ENCODE measurements around the gene KIAA1217. TPM values are rescaled to one million over a fixed set of nuclear protein-coding genes. Genes with fewer than 3 reads are reported as not detected.

Gene KIAA1217
- total and polyA plus RNA-seq, 2 of the 4 experiments (the other 2 are of a cell fraction) = 3.4 to 4.4 TPM

DNA sequence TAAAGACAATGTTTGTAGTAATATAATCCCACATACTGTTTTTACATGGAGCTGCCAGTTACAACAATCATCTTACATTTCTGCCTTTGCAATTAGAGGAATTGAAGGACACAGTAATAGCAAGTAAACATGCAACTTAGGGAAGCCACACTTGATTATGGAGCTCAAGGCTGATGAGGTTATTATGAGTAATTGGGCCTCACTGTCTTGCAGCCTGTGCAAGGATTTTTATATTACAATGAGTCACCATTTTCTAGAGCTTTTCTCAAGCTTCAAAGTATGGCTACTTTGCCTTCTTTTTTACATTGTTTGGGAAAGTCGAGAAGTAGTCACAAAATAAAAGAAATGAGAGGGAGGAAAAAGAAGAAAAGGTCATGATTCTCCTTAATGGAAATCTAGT lies 226.4 kb downstream of the KIAA1217 start:
- BruUV-seq (replicated peaks) = no TSS peak
- Histone ChIP-seq H3K4me1 (ENCODE audit: control insufficient read depth, insufficient read depth, low read length) (peaks cover 5% of the 10 kb centered on the region; the same call in 1 of the 2 replicates), H3K9ac (ENCODE audit: low read depth, low read length) (no peak overlapping the region), H2BK120ac (ENCODE audit: low read depth, low read length) (no peak overlapping the region), H2AK9ac (replicated peaks; ENCODE audit: low read depth, low read length, poor library complexity) (no peak overlapping the region), H3K27me3 (ENCODE audit: control insufficient read depth, insufficient read depth, low read length) (no peaks in the 10 kb centered on the region), H3K14ac (replicated peaks; ENCODE audit: low read depth, low read length) (no peak overlapping the region), H3K79me1 (ENCODE audit: low read depth in 1 of 2, low read length in 2 of 2) (no peaks in the 10 kb centered on the region), H2AK5ac (ENCODE audit: low read depth, low read length) (no peak overlapping the region), H2BK5ac (ENCODE audit: low read depth, low read length, poor library complexity, severe bottlenecking) (peak overlapping the region; percentile 81), H2BK15ac (ENCODE audit: low read depth, low read length) (no peak overlapping the region), H3K27ac (ENCODE audit: insufficient read depth, low read length) (no peak overlapping the region), H3K4me3 (ENCODE audit: insufficient read depth, low read depth, low read length) (no peak overlapping the region), H3K36me3 (ENCODE audit: control insufficient read depth, insufficient read depth, low read length) (no peaks in the 10 kb centered on the region), H3K18ac (ENCODE audit: low read depth, low read length) (no peak overlapping the region), H4K20me1 (ENCODE audit: insufficient read depth, low read length) (no peaks in the 10 kb centered on the region), H4K8ac (ENCODE audit: low read depth in 2 of 2, low read length in 2 of 2) (no peak overlapping the region), H3K9me1 (ENCODE audit: insufficient read depth, low read length) (peaks cover 11% of the 10 kb centered on the region), H3K23ac (ENCODE audit: low read depth, low read length) (no peak overlapping the region), H4K5ac (ENCODE audit: low read depth, low read length) (no peak overlapping the region), H3K56ac (ENCODE audit: extremely low read depth, insufficient read depth, low read length) (no peak overlapping the region), H2AFZ (replicated peaks; ENCODE audit: low read length, poor library complexity) (no peak overlapping the region), H3K4ac (ENCODE audit: low read depth, low read length) (no peak overlapping the region), H3K9me3 (ENCODE audit: control insufficient read depth, insufficient read depth, low read length) (no peaks in the 10 kb centered on the region), H2BK20ac (ENCODE audit: low read depth, low read length) (no peak overlapping the region), H3K4me2 (ENCODE audit: low read depth, low read length) (no peak overlapping the region; the same call in 1 of the 2 replicates), H4K91ac (ENCODE audit: insufficient read depth, low read depth, low read length) (no peak overlapping the region)
- ATAC-seq (ENCODE audit: low read depth) (peak; percentile 75), DNase-seq (peak; percentile 85)
- dilution Hi-C loops (cut with HindIII; ENCODE audit: low sequenced_read_pairs, unreplicated experiment) (no loop called here), intact Hi-C loops (cut with micrococcal nuclease) (no loop called here), in situ Hi-C loops (cut with MboI; ENCODE audit: low sequenced_read_pairs) (no loop called here)
- TF ChIP-seq BHLHE40 (IDR thresholded peaks at IDR 0.05; ENCODE audit: low read depth, low read length) = peak; percentile 46; the same call in 1 of the 2 replicates
- no peak for TF ChIP-seq NFE2L2 (IDR thresholded peaks at IDR 0.05; ENCODE audit: low read depth, low read length)
- no peak for TF ChIP-seq CHD1 (IDR thresholded peaks at IDR 0.05; ENCODE audit: low read depth, low read length)
- TF ChIP-seq MXI1 (IDR thresholded peaks at IDR 0.05; ENCODE audit: borderline replicate concordance, low read depth, low read length) = no peak
- peak; percentile 79 for TF ChIP-seq FOS (IDR thresholded peaks at IDR 0.05; ENCODE audit: low read depth, low read length)
- no peak for TF ChIP-seq RFX5 (IDR thresholded peaks at IDR 0.05; ENCODE audit: low read depth, low read length)
- no peak for TF ChIP-seq RCOR1 (IDR thresholded peaks at IDR 0.05; ENCODE audit: insufficient replicate concordance, low read length)
- no peak for TF ChIP-seq MAFK (IDR thresholded peaks at IDR 0.05; ENCODE audit: low read depth, low read length)
- TF ChIP-seq, protein P1, sequence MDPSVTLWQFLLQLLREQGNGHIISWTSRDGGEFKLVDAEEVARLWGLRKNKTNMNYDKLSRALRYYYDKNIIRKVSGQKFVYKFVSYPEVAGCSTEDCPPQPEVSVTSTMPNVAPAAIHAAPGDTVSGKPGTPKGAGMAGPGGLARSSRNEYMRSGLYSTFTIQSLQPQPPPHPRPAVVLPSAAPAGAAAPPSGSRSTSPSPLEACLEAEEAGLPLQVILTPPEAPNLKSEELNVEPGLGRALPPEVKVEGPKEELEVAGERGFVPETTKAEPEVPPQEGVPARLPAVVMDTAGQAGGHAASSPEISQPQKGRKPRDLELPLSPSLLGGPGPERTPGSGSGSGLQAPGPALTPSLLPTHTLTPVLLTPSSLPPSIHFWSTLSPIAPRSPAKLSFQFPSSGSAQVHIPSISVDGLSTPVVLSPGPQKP (IDR thresholded peaks at IDR 0.05; ENCODE audit: borderline replicate concordance, low read depth, low read length) = no peak
- TF ChIP-seq MAZ (IDR thresholded peaks at IDR 0.05; ENCODE audit: borderline replicate concordance, low read depth, low read length) = no peak
- no peak for TF ChIP-seq RAD21 (IDR thresholded peaks at IDR 0.05; ENCODE audit: low read length)
- TF ChIP-seq SMC3 (IDR thresholded peaks at IDR 0.05; ENCODE audit: low read depth, low read length) = no peak
- TF ChIP-seq POLR2A (IDR thresholded peaks at IDR 0.05; ENCODE audit: low read depth, low read length) = no peak
- peak; percentile 52 for TF ChIP-seq CEBPB (IDR thresholded peaks at IDR 0.05; ENCODE audit: low read depth, low read length)
- TF ChIP-seq, protein P2, sequence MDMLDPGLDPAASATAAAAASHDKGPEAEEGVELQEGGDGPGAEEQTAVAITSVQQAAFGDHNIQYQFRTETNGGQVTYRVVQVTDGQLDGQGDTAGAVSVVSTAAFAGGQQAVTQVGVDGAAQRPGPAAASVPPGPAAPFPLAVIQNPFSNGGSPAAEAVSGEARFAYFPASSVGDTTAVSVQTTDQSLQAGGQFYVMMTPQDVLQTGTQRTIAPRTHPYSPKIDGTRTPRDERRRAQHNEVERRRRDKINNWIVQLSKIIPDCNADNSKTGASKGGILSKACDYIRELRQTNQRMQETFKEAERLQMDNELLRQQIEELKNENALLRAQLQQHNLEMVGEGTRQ (IDR thresholded peaks at IDR 0.05; ENCODE audit: low read depth, low read length) = no peak
- TF ChIP-seq, protein P3, sequence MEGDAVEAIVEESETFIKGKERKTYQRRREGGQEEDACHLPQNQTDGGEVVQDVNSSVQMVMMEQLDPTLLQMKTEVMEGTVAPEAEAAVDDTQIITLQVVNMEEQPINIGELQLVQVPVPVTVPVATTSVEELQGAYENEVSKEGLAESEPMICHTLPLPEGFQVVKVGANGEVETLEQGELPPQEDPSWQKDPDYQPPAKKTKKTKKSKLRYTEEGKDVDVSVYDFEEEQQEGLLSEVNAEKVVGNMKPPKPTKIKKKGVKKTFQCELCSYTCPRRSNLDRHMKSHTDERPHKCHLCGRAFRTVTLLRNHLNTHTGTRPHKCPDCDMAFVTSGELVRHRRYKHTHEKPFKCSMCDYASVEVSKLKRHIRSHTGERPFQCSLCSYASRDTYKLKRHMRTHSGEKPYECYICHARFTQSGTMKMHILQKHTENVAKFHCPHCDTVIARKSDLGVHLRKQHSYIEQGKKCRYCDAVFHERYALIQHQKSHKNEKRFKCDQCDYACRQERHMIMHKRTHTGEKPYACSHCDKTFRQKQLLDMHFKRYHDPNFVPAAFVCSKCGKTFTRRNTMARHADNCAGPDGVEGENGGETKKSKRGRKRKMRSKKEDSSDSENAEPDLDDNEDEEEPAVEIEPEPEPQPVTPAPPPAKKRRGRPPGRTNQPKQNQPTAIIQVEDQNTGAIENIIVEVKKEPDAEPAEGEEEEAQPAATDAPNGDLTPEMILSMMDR (conservative IDR thresholded peaks at IDR 0.05; ENCODE audit: low read depth, low read length) = no peak
- ChIA-PET CTCF (no interaction called here), POLR2A (ENCODE audit: unreplicated experiment) (no interaction called here)
- no CpG with 5 or more reads among the region's 1 CpG for WGBS, 2 experiments (ENCODE audit: extremely low coverage in 2 of 2, insufficient read length in 1 of 2)
